HG03159 (cell line): ENCODE results near the gene FSCN2.

Source experiments
- ATAC-seq: cut with Tn5 transposase; IDR thresholded peaks from one replicate; pipeline ENCODE4 v1.9.1; 2021; ENCODE audit warnings: mild to moderate bottlenecking, moderate library complexity; ENCODE audit not compliant: unreplicated experiment

The FSCN2 gene

DNA sequence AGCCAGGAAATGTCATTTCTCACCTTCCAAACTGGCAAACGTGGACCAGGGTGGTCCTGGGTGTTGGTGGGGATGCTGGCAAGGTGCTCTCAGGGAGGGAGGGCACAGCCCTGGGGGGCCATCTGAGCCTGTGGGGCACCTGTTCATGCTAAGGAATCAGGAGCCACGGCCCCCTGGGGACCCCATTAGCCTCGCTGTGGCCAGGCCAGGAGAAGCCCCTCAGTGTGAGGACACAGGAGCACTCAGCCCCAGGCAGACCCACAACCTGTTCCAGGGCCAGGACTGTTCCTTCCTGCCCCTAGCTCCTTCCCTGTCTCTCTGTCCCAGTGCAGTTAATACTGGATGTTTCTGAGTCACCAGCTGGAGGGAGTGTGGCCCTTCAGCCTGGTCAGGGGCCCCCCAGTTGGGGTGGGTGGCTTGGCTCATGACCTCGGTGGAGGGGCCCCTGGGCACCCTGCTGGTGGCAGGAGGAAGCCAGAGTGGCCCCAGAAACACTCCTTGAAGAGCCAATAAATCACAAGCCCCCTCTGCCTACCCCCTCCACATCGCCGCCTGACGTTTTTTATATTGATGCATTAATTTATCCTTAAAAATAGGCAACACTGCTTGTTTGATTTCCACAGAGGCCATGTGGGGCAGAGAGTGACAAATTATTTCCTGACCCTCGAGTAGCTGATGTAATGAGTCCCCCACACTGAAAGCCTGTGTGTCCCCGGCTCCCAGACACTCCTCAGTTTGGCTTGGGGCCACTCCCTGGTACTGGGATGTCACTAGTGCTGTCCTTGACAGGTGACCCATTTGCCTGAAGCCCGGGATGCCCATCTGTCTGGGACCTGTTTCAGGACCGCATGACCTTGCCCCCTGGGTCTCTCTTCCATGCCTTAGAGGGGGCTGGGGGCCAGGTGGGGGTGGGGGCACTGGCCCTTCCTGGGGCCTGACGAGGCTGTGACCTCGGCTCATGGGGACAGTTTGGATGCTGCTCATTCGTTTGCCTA, 37.9 kb upstream of the FSCN2 start:
- no peak for ATAC-seq

DNA sequence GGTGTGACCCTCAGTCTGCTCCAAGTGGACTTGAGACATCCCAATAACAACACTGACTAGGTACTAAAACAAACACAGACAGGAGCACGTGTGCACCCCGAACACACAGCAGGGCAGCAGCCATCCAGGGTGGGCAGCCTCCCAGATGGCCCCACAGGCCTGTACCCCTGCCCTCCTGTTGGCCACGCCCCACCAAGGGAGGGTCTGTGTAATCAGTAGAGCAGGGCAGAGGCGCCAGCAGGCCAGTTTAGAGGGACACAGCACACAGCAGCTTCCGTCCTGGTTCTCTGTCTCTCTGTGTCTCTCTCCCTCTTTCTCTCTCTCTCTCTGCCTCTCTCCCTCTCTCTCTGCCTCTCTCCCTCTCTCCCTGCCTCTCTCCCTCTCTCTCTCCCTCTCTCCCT, 37.0 kb upstream of the FSCN2 start:
- ATAC-seq, result no peak

DNA sequence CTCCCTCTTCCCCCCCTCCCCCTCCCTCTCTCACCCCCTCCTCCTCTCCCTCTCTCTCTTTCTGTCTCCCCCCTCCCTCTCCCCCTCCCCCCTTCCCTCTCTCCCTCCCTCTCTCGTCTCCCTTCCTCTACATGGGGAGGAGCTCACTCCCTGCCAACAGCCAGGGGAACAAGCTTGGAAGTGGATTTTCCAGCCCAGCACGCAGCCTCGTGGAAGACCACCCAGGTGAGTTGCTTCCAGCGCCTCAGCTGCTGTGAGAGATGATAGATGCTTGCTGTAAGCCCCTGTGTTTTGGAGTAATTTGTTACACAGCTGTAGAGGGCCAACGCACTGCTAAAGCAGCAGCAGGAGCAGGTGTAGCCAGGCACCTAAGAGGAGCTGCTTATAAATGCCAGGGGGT, 36.4 kb upstream of the FSCN2 start:
- no peak for ATAC-seq

DNA sequence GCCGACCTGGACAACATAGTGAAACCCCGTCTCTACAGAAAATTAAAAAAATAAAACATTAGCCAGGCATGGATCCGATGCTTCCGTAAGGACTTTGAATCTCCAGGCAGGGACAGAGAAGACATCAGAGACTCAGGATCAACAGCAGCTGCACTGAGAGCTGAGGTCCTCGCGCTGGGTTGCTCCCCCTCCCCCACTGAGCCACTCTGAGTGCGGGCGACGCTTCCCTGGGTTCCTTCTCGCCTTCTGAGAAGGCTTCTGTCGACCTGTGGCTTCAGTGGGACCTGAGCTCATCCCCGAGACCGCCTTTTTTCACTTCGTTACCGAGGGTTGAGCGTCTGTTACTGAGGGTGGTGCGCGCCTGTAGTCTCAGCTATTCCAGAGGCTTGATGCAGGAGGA, 36.0 kb upstream of the FSCN2 start:
- ATAC-seq, result no peak

DNA sequence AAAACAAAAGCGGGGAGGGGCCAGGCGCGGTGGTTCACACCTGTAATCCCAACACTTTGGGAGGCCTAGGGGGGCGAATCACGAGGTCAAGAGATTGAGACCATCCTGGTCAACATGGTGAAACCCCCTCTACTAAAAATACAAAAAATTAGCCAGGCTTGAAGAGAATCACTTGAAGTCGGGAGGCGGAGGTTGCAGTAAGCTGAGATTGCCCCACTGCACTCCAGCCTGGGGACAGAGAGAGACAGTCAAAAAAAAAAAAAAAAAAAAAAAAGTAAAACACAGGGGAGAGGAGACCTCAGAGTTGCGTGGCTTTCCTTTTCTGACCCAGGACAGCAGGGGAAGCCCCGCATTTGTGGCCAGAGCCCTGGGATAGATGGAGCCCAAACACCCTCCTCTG, 35.5 kb upstream of the FSCN2 start:
- no peak for ATAC-seq

DNA sequence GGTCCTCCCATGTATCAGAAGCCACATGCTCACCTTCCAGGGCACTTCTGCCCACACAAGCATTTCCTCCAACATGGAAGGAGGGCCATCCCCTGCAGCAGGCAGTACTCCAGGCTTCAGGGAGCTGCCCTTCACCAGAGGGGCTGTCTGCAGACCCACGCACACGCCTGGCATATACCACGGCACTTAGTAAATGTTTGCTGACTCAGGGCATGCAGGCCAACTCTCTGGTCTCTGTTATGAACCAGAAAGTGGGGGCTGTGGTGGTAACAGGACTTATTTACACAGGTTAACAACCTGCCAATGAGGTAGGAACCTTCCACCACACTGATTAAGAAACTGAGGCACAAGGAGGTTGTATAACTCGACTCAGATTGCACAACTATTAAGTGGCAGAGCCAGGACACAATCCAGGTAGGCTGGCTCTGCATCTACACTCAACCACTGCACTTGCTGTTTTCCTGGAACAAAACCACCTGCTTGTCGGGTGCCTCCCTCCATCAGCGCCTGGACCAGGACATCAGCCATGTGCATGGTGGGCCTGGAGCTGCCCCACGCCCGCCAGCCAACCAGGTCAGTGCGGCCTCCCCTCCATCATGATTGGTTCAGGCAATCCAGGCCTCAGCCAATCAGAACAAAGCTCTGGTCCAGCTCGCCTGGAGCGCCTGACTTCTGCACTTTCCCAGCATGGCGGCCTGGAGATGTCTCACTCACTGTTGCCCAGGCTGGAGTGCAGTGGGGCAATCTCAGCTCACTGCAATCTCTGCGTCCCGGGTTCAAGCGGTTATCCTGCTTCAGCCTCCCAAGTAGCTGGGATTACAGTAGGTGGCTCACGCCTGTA, 34.8 kb upstream of the FSCN2 start:
- no peak for ATAC-seq

DNA sequence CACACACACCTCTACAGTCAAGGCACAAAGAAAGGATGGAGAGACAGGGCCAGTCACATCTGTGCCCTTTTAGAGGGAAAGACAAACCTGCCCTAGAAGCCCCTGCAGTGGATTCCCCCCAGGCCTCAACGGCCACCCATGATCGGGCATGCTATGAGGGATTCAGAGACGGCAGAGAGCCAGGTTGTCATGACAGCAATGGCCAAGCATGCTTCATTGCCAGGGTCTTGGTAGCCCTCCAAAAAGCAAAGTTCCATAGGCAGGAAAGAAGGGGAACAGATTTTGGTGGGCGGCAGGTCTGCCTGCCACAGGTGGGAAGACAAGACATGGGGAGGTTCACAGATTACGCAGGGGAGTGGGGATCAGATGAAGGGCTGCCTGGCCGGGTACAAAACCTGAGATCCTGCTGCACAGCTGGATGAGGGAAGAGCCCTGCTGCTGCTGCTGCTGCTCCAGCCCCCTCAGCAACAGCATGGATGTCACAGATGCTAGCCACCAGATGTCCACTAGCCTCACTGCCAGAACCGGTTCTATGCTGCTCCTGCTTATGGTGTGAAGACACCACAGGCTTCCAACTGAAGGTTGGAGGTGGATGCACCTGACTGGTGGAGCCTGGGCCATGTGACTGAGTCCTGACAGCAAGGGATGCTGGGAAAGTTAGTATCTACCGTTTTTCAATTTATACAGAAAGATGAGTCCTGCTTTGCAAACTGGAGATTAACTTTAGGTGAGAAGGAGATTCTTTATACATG, 33.4 kb upstream of the FSCN2 start:
- no peak for ATAC-seq

DNA sequence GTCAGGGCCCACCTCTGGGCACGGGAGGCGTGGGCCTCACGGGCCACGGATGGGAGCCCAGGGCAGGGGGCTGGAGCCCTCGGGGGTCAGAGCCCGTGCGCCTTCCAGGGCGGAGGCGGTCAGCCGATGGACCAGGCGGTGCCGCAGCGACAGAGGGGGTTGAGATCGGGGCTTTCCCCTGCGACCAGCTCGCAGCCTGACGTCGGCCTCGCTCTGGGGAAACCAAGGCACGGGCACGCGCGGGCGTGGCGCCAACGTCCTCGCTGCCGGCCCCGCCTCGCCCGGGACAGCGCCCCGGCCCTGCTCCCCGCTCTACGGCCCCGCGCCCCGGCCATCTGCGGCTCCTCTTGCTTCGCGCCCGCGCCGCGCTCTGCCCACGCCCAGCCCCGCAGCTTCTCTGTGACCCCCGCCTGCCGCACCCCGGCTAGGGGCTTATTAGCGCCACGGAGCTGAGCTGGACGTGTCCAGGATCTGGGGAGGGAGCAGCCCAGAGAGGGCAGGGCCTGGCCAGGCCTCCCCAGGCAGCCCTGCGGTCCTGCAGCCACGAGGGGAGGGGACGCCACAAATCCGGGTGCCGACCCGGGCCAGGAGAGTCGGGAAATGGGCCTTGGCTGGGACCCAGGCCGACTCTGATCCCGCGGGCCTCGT, 29.1 kb upstream of the FSCN2 start:
- no peak for ATAC-seq

DNA sequence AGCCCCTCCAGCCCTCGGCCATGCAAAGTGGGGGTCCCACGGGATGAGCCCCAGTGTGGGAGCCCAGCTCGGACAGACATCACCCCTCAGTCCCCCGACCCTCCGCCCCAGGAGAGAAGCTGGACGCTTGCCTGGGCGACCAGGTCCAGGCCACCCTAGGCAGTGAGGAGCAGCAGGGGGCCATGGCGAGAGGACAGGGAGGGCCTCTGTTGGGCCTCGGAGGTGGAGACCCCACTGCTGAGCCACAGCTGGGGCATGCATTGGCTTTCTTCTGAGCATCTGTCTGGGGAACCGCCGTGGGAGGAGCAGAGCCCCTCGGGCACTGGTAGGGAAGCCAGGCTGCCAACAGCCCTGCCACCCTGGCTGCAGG, 28.6 kb upstream of the FSCN2 start:
- no peak for ATAC-seq

DNA sequence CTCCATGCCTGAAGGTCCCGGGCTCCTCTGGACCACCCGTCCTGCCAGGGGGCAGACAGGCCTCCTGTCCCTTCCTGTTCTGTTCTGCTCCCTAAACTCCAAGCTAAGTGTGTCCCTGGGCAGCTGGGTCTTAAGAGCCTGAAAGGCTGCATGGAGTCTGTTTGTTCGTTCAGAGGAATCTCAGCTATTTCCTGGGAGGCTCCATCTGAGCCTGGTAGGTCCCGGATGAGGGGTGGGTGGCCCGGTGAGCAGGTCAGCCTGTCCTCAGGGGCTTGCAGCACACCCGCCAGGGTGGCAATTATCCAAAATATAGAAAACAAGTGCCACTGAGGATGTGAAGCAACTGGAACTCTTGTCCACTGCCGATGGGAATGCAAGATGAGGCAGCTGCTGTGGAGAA, 28.1 kb upstream of the FSCN2 start:
- ATAC-seq, result no peak

DNA sequence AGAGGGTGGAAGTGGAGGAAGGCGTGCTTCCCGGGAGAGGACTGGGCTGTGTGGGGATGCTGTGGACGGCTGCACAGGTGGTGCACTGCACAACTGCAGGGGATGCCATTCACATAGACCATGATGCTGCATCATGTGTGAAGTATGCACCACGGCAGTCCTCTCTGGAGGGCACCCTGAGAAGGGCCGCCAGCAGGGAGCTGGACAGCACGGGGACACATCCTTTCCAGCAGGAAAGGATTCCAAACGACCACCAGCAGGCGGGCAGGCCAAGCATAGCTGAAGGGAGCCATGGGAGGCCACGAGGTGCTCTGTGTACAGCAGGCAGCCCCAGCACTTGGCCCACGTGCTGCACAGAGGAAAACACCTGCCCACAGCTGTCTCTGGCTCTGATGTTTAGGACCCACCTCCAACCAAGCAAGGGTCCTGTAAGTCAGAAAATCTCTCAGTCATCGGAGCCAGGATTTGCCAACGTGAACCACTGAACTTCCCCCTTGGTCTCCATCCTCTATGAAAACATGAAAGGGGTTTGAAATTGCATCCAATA, 25.6 kb upstream of the FSCN2 start:
- no peak for ATAC-seq

DNA sequence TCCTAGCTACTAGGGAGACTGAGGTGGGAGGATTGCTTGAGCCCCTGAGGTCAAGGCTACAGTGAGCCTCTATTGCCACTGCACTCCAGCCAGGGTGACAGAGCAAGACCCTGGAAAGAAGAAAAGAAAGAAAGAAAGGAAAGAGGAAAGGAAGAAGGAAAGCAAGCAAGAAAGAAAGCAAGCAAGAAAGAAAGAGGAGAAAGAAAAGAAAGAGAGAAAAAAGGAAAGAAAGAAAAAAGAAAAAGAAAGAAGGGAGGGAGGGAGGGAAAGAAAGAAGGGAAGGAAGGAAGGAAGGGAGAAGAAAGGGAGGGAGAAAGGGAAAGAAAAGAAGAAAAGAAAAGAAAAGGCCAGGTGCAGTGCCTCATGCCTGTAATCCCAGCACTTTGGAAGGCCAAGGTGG, 24.6 kb upstream of the FSCN2 start:
- ATAC-seq, result no peak

DNA sequence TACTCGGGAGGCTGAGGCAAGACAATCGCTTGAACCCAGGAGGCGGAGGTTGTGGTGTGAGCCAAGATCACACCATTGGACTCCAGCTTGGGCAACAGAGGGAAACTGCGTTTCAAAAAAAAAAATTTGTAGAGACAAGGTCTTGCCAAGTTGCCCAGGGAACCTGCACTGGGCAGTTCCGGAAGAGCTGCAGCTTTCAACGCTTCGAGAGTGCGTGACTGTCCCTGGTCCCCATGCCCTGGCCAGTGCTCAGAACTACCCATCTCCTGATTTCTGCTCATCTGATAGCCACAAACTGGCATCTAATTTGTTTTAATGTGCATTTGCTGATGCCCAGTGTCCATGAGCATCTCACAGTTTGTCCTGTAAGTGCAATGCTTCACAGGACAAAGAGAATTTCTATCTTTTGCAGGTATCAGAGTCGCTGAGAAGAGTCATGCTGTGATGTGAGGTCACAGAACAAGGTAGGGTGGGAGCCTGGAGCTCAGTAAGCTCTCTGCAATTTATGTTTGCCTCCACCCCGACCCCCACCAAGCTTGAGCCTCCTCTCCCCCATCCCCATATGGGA, 19.5 kb upstream of the FSCN2 start:
- no peak for ATAC-seq

DNA sequence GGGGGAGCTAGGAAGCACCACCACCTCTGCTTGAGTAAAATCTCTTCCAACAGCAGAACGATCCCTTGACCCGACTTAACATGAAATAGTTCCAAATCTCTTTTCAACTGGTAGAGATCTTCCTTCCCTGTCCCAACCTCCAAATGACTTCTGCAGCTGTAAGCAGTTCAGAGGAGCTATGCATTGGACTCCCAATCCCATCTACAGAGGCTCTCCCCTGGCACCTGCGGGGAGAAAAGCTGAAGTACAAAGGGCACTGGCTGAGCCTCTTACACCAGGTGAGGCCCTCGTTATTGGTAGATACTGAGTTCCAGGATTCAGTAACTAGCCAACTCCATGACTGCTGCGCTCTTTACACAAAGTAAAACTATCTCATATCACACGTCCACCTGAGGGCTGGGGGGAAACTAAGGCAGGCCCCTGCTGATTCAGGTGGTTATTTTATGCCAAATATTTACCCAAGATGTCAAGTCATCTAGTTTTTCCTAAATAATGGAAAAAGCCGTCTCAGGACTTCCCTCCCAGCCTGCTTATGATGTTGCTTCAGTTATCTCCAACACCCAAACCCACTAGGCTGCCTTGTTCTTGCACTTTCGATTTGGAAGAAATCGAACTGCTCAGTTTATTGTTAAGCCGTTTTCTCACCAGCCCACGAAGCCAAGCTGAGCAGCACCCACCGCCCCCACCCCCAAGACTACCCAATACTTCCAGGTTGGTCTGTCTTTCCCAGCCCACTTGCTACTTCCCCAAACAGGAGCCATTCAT, 18.8 kb upstream of the FSCN2 start:
- no peak for ATAC-seq

DNA sequence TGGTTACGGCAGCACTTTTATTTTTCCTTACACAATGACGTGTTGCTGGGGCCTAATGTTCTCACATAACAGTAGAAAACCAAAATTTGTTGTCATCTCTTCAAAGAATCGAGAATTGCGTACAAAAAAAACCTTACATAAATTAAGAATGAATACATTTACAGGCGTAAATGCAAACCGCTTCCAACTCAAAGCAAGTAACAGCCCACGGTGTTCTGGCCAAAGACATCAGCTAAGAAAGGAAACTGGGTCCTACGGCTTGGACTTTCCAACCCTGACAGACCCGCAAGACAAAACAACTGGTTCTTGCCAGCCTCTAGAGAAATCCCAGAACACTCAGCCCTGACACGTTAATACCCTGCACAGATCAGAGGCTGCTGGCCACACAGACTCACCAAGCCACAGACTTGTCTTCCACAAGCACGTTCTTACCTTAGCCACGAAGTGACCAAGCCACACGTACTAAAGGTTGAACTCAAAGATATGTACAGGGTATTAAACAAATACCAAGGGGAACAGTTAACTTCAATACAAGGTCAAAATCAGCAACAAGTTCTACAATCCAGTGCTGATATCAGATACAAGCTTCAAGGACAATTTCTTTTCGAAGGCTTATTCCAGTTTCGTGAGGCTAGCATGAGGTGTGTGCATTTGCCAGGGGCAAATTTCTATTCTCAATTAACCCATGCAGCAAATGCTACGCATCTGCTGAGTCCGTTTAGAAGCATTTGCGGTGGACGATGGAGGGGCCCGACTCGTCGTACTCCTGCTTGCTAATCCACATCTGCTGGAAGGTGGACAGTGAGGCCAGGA, 18.0 kb upstream of the FSCN2 start:
- ATAC-seq, result no peak

DNA sequence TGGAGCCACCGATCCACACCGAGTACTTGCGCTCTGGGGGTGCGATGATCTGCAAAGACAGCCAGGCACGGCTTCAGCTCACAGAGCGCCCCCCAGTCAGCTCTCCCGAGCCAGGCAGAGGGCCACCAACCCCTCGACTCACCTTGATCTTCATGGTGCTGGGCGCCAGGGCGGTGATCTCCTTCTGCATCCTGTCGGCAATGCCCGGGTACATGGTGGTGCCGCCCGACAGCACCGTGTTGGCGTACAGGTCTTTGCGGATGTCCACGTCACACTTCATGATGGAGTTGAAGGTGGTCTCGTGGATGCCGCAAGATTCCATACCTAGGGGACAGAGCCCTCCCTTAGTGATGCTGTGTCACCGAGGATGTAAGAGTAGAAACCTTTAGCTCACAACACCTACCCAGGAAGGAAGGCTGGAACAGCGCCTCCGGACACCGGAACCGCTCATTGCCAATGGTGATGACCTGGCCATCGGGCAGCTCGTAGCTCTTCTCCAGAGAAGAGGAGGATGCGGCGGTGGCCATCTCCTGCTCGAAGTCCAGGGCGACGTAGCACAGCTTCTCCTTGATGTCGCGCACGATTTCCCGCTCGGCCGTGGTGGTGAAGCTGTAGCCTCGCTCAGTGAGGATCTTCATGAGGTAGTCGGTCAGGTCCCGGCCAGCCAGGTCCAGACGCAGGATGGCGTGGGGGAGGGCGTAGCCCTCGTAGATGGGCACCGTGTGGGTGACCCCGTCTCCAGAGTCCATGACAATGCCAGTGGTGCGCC, 17.2 kb upstream of the FSCN2 start:
- no peak for ATAC-seq

DNA sequence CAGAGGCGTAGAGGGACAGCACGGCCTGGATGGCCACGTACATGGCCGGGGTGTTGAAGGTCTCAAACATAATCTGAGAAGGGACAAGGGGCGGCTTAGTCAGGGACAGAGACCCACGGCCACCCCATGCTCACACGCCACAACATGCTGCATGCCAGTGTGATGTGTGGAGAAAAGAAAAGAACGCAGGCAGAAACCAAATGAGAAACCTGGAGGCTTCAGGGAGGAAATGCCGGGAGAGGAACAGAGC, 16.7 kb upstream of the FSCN2 start:
- no peak for ATAC-seq
